HG03103 (cell line): ENCODE measurements around the gene MATCAP1.

ENCODE experiments used
- ATAC-seq: cut with Tn5 transposase; IDR thresholded peaks from one replicate; pipeline ENCODE4 v1.9.1; 2021; ENCODE audit warnings: low read depth; ENCODE audit not compliant: unreplicated experiment

The MATCAP1 gene

DNA sequence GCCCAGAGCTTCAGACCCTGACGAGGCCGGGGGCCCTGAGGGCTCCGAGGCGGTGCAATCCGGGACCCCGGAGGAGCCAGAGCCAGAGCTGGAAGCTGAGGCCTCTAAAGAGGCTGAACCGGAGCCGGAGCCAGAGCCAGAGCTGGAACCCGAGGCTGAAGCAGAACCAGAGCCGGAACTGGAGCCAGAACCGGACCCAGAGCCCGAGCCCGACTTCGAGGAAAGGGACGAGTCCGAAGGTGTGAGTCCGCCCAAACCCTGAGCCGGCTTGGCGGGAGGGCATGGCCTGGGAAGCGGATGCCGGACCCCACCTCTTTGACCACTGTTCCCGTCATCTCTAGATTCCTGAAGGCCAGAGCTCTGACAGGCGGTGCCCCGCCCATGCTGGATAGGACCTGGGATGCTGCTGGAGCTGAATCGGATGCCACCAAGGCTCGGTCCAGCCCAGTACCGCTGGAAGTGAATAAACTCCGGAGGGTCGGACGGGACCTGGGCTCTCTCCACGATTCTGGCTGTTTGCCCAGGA, 9.0 kb downstream of the MATCAP1 start:
- ATAC-seq: no peak

DNA sequence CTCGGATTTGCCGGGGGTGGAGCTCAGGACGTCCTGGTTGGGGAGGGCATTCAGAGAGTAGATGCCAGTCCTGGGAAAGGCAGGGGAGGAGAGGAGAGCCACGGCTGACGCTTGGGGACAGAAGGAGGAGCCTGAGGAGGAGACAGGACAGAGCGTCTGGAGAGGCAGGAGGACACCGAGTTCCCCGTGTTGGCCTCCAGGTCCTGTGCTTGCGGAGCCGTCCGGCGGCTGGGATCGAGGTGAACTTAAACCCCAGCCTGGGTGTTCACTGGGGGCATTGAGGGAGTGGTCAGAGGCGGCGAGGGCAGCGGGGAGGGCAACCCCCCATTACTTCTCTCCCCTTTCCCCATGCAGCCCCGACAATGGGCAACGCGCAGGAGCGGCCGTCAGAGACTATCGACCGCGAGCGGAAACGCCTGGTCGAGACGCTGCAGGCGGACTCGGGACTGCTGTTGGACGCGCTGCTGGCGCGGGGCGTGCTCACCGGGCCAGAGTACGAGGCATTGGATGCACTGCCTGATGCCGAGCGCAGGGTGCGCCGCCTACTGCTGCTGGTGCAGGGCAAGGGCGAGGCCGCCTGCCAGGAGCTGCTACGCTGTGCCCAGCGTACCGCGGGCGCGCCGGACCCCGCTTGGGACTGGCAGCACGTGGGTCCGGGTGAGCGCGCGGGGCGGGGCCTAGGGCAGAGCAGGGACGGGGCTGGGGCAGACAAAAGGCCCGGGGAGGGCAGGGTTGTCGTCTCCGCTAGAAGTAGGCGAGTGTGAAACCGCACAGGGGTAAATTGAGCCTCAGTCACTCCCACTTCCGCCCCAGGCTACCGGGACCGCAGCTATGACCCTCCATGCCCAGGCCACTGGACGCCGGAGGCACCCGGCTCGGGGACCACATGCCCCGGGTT, 9.7 kb downstream of the MATCAP1 start:
- no peak for ATAC-seq

DNA sequence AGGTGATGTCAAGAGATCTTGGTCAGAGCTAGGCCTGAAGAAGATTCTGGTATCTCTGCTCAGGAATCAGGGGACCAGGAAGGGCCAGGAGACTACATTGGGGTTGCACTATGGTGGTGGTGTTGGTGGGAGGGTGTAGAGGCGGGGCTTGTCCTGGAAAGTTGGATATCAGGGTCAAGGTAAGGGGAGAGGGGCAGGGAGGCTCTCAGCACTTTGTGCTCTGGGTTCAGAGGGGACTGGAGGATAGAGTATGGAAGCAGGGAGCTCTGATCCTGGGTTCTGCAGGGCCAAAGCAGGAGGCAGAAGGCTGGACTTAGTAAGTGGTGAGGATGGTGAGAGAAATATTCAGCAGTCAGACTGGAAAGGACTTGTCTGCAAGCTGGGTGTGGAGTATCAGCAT, 10.4 kb downstream of the MATCAP1 start:
- ATAC-seq: no peak

DNA sequence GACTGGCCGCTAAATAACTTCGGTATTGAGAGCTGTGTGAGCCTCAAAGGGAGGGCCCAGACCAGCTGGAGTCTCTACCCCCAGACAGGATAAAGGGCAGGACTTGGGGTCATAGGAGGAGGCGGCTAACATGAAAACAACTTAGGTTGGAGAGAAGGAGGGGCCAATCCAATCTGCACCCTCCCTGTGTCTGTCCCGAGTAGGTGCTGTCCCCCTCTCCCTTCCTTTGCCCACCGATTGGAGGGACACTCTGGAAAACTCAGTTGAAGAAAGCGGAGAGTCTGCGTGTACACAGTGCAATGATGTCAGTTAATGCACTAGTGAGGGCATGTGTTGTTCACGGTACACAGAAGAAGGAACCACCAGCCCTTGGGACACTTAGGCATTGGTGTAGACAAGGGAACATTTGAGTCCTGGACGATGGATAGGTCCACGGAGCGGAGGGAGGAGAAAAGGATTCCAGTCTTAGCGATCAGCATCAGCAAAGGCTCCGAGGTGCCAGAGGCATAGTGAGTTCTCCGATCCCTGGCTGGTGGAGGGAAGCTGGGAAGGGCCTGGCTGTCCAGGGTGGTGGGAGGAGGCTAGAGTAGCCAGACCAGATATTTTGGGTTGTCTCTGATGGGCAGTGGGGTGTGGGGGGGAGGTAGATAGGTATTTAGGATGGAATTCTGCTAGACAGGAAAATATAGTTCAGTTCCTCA, 12.7 kb downstream of the MATCAP1 start:
- ATAC-seq: no peak

DNA sequence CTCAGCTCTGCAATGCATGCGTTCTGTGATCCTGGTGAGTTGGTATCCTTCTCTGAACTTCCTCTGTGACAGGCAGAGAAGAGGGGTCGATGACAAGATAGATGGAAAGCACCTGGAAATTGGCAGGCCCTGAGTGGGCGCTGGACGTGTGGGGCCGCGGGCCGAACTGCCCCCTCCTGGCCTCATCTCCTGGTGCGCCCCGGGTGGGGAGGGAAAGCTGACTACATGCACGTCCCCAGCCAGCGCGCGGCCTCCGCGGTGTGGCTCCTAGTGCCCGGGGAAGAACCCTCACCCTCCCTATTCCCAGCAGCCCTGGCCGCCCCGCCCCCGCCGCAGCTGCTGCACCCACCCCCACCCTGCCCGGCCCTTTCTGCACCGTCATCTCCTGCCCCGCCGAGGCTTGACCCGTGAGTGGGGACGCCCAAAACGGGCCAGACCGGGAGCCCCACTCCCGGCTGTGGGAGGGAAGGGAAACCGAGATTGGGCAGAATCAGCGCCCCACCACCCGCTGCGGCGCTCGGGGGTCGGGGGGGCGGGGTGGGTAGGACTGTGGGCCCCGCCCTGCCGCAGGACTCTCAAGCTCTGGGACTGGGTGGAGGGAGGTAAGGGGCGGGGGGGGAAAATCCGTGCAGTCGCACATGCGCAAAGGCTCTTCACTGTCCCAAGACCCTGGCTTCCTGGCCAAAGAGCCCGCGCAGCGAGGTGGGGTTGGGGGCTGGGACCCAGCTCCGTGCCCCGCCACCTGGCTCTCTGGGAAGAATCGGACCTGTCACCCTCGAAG, 13.4 kb downstream of the MATCAP1 start, which contains the start of gene NOL3:
Gene NOL3 (plus strand): TSS at position 371 of the 781 bp plus-strand sequence.
- peak; percentile 31 for ATAC-seq

DNA sequence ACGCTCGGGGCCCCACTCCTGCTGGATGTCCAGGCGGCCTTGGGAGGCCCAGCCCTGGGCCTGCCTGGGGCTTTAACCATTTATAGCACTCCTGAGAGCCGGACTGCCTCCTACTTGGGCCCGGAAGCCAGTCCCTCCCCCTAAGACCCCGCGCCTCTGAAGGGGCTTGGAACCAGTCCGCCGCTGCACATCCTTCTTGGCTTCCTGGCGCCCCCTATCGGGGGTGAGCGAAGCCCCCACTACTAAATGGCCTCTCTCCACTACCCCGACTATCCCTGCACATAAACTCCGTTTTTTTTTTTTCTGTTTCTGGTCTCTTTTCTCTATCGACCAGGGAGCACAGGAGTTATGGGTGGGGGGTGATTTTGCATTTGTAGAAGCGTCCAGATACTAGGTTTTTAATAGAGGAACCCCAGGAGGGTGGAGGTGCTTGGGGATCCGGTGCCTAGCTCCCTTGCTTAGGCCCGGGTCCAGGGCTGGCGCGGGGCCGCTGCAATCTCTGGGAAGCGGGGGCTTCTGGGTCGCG, 14.1 kb downstream of the MATCAP1 start:
- ATAC-seq: no peak

DNA sequence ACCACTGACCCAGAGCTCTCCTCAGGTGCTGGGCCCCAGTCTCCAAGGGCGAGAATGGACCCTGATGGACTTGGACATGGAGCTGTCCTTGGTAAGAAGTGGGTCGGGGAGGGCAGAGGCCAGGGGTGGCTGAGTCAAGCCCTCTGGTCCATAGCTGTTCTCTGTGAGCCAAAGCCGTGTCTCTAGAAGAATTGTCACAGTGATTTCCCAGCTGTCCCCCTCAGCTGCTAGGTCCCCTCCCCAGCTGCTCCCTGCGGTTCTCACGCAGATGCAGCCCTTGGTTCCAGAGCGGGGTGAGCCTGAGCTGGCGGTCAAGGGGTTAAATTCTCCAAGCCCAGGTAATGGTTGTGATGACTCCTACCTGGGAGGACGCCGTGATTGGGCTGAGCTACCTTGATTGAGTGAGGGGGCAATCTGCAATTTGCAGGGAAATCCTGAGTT, 14.7 kb downstream of the MATCAP1 start:
- no peak for ATAC-seq

DNA sequence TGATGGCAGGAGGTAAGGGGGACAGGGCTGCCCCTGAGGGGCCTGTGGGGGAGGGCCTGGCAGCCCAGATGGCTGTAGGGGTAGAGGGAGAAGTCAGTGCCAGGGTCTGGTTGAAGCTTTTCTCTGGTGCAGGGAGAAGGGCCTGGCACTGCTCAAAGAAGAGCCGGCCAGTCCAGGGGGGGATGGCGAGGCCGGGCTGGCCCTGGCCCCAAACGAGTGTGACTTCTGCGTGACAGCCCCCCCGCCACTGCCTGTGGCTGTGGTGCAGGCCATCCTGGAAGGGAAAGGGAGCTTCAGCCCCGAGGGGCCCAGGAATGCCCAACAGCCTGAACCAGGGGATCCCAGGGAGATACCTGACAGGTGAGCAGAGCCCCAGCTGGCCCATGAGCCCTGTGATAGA, 16.2 kb downstream of the MATCAP1 start:
- ATAC-seq: no peak

DNA sequence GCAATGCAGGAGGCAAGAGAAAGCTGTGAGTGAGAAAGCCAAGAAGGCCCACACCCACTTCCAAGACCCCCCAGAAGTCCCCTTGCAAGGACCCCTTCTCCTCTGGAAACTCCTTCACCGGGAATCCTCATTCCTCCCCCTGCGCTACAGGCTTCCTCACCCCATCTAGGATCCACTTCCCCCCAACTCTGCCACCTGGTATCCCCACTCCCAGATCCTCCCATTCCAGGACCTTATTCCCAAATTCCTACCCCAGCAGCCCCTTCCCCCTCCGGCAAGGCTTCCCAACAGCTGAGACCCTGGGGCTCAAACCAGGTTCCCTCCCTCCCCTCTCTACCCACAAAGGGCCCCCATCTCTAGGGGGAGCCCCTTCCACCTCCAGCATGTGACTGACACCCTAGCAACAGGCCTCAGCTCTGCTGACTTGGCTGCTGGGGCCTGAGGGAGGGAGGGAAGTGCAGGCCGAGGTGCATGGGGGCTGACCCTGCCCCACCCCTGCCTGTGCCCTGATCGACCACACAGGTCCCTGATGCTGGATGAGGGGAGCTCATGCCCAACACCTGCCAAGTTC, 17.1 kb downstream of the MATCAP1 start:
- ATAC-seq: no peak

DNA sequence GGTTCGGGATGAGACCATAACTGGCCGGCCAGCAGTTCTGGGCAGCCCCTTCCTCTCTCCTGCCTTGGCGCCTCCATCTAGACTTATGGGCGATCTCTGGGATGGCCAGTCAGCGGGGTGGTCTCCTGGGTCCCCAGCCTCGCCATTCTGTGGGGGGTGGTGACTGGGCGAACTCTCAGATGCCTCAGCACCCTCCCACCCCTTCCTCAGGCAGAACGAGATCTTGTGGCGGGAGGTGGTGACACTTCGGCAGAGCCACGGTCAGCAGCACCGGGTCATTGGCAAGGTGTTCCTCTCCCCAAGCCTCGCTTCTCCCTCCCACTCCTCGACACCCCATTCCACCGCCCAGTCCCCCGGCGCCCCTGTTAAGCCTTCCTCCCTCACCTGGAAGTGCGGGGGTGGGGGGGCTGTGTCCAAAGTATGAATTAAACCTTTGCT, 17.6 kb downstream of the MATCAP1 start:
- no peak for ATAC-seq

DNA sequence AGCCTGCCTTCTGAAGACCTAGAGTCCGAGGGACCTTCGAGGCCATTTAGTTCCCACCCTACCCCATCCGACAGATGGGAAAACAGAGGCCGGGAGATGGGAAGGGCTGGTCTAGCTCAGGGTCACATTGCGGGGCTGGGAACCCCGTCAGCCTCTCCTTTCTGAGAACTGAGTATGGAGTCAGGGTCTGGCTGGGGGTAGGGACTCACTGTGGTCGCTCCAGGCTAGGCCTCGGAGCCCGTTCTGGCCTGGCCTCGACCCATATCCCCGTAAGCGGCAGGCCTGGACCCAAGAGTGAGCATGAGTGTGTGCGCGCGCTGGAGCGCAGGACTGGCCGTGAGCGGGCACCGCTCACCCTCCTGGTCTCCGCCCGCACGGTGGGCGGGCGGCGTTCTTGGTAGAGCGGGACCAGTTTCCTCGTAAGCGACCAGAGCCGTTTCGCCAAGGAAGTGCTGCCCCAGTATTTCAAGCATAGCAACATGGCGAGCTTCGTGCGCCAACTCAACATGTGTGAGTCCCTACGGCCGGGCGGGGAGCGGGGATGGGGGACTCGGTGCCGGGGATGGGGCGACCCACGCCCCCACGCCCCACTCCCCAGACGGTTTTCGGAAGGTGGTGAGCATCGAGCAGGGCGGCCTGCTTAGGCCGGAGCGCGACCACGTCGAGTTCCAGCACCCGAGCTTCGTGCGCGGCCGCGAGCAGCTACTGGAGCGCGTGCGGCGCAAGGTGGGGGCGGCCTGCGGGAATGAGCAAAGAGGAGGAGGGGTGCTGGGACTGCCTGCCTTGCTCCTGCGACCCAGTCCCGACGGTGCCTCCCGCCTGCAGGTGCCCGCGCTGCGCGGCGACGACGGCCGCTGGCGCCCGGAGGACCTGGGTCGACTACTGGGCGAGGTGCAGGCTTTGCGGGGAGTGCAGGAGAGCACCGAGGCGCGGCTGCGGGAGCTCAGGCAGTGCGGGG, 18.4 kb downstream of the MATCAP1 start:
- no peak for ATAC-seq

DNA sequence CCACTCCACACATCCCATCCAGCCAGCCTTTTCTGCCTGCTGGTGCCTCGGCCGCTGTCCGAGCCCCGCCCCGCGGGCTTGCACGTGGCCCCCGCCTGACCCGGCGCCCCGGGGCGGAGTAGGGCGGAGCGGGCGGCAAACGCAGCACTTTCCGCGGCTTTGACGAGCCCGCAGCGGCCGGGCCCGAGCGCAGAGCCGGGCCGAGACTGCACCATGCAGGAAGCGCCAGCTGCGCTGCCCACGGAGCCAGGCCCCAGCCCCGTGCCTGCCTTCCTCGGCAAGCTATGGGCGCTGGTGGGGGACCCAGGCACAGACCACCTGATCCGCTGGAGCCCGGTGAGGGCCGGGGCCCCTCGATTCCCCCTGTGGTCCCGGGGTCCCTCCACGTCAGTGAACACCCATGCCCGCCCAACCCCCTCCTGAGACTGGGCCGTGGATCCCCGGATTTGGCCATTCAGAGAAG, 19.1 kb downstream of the MATCAP1 start, which contains the start of gene HSF4:
Gene HSF4 (plus strand): TSS at position 147 of the 463 bp plus-strand sequence. CDS start 67 bp downstream, at position 214.
- ATAC-seq: no peak

DNA sequence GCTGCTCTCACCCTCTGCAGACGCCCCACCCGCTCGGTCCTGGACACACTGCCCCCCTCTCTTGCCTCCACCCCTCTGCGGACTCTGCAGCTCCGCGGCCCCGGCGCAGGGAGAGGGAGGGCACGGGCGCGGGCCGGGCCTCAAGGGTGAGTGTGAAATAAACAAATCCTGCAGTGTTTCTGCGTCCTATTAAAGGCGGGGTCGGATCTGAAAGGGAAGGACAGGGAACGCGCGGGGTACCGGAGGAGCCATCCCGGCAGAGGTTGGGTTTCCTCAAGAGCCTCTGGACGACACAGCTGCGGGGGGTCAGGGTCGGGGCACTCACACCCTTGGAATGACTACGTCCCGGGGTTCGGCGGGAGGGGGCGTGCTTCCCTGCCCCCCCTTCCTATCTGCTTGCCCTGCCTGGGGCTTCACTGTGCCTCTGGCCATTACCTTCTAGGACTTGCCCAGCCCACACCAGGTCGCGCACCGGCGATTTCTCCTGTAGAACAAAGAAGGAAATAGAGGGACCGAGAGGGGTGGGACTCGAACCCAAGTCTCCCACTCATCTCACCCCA, 19.7 kb downstream of the MATCAP1 start:
- no peak for ATAC-seq

DNA sequence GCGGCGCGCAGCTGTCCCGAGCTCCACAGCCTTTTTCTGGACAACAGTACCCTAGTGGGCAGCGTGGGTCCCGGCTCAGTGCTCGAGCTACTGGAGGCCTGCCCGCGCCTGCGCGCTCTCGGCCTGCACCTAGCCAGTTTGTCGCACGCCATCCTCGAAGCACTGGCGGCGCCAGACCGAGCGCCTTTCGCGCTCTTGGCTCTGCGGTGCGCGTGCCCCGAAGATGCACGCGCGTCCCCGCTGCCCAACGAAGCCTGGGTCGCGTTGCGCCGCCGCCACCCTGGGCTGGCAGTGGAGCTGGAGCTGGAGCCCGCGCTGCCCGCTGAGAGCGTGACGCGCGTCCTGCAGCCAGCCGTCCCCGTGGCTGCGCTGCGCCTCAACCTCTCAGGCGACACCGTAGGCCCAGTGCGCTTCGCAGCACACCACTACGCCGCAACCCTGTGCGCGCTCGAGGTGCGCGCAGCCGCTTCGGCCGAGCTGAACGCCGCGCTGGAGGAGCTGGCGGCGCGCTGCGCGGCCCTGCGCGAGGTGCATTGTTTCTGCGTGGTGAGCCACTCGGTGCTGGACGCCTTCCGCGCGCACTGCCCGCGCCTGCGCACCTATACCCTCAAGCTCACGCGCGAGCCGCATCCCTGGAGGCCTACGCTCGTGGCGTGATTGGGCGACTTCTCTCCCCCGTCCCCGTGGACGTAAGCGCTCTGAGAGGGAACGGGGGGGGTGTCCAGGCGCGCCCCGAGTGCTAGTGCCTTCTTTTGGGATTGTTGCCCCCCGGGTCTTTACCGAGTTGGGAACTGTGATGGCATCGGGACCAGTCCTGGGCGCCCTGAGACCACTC, 20.4 kb downstream of the MATCAP1 start:
- ATAC-seq: no peak

DNA sequence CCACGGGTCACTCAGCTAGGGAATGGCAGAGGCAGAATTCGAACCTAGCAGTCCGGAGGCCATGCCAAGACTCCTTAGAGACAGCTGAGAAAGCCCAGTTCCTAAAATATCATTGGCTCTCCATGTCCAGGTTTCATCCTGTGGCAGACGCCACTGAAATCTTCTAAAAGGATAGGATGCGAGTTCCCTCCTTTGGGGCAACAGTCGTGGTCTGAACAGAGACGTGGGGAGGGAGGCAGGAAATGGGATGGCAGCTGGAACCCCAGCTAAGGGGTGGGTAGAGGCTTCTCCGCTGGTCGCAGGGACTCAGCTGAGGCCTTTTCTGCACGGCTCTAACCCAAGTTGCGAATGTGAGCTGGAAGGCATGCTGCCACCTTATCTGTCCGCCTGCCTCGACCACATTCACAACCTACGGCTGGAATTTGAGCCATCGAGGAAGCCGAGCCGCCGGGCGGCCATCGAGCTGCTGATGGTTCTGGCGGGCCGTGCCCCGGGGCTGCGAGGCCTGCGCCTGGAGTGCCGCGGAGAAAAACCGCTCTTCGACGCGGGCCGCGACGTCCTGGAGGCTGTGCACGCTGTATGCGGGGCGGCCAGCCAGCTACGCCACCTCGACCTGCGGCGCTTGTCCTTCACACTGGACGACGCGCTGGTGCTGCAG, 21.1 kb downstream of the MATCAP1 start:
- no peak for ATAC-seq

DNA sequence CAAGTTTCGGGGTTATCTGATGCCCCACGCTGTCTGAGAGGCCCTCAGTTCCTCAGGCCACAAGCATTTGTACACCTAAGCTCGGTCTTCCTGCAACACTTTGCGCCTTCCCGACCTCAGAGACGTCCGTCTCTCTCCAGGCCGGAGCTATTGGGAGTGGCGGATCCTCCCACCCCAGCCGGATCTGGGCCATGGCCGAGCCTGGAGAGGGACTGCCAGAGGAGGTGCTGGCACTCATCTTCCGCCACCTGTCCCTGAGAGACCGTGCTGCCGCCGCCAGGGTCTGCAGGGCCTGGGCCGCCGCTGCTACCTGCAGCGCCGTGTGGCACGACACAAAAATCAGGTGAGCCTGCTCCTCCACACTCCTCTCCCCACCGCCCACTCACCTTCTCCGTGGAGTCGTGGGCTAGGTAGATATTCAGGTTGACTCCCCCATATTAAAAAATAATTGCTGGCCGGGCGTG, 22.1 kb downstream of the MATCAP1 start:
- ATAC-seq: no peak
